GM19025 (cell line): ENCODE measurements around the gene MB21D2.

Source experiments
- ATAC-seq: cut with Tn5 transposase; IDR thresholded peaks from one replicate; pipeline ENCODE4 v1.9.1; 2021; ENCODE audit warnings: mild to moderate bottlenecking, low read depth, moderate library complexity; ENCODE audit not compliant: unreplicated experiment

MB21D2 gene

GRCh38 chr3:192863091-192863420 lies 54.6 kb downstream of the MB21D2 start:
- no peak for ATAC-seq

DNA sequence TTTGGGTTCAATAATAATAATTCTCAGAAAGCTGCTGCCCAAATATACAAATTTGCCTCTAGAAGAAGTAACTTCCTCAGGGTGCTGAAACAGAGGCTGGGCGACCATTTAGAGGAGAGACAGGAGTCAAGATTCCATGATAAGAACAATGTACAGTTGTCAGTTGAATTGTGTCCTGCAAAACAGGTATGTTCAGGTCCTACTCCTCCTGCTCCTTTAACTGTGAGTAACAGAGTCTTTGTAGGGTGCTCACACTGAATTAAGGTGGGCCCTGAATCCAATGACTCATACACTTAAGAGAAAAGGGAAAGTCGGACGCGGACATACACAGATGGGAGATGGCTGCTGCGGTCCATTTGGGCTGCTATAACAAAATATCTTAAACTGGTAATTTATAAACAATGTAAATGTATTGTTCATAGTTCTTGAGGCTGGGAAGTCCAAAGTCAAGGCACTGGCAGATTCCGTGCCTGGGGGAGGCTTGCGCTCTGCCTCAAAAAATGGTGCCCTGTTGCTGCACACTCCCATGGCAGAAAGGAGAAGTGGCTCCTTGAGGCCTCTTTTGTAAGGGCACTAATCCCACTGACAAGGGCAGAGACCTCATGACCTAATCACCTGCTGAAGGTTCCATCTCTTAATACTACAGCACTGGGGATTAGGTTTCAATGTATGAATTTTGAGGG lies 55.1 kb downstream of the MB21D2 start:
- no peak for ATAC-seq

DNA sequence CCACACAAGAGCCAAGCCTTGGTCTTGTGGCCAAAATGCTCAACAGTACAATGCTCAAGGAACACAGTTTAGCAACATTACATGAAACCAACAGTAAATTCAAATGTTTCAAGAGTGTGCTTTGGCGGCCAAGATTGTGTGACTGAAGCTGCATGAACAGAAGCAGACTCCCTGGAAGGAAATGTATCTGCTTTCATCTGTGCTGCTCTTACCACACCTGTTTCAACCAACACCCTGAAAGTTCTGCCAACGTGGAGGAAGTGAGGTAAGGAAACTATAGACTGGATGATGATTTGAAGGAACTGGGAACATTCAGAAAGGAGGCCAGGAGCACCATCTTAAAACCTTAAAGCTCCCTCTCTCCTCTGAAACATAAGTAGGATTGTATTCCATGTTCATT lies 55.7 kb downstream of the MB21D2 start:
- peak; percentile 37 for ATAC-seq

- no peak for ATAC-seq
These were observed 57.2 kb downstream of the MB21D2 start for GRCh38 chr3:192860454-192860853.

DNA sequence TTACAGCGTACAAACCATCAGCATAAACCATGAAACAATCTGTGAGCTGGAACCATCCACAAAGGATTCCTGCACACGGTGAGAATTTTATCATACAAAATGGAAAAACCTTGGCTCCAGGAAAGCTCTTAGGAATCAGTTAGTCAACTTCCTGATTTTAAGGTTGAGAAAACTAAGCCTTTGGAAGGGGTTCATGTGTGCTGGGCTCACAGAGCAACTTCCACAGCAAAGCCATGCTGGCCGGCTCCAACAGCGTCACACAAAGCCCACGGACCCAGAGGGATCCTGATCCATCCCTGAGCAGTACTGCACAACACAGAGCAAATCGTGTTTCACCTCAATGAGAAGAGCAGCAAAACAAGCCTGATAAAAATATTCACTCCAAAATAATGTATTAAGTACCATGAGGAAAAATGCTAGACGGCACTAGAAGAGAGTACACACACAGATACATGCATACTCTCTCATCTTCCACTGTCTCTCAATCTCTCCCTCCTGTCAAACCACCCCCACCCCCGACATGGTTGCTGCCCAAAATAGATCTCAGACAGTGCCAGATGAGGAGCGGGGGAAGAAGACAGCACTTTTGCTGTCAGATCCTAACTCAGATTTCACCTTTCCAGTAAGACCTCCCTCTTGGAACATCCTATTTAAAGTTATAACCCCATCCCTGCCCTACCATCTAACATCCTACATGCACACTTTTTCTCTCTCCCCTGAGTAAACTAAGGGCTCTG lies 58.6 kb downstream of the MB21D2 start:
- ATAC-seq, result no peak

DNA sequence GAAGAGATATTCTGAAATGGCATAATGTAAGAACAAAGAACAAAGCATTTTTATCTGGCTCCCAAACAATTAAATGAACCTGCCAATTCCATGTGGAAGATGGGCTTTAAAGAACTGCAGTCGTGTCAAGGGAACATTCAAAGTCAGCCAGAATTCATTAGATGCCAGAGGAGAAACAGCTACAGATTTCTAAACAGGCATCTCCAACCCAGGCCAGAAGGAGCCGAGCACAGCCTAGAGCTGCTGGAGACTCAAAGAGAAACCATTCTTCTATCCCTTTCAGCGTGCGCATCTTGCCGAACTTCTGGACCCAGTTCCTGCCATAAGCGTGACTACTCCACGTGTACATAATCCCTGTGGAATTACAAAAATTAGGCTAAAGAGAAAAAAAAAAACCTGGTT lies 60.4 kb downstream of the MB21D2 start:
- no peak for ATAC-seq

DNA sequence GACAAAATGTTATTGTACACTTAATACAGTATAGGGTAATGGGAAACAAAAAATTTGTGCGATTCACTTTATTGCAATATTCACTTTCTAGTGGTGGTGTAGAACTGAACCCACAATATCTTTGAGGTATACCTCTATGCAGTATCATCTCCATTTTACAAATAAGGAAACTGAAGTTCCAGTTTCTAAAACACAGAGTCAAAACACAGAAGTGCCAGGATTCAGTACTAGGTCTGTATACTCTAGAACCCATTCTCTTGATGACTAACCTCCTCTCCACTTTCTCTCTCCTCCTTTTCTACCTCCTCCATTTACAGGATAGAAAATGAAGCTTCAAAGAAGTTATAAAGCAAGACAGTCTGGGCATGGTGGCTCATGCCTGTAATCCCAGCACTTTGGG lies 62.2 kb downstream of the MB21D2 start:
- ATAC-seq, result no peak

DNA sequence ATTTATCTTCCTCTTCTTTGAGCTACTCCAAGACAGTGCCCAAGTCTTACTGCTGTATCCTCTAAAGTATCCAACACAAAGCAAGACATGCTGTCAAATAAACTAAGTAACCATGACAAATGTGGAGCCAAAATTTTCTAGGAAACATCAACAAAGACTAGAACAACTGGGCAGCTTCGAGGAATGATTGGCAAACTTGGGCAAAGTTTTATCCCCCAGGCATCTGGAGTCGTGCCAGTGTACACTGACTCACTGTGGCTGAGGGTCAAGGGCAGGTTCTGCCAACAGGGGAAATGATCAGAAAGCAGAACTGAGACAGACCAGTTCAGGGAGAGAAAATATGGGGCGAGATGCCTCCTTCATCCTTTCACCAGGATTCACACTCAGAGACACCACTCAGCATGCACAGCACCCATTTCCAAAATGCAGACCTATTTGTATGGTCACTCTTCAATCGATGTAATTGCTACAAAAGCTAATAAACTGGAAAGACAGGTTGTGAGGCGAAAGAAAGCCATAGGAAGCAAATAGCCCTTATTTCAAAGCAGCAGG lies 65.8 kb downstream of the MB21D2 start:
- peak; percentile 34 for ATAC-seq

GRCh38 chr3:192850451-192850981 lies 67.1 kb downstream of the MB21D2 start:
- peak; percentile 61 for ATAC-seq

GRCh38 chr3:192849821-192850220 lies 67.8 kb downstream of the MB21D2 start:
- peak; percentile 2 for ATAC-seq

- no peak for ATAC-seq
These were observed 69.1 kb downstream of the MB21D2 start for GRCh38 chr3:192848371-192849233.

- no peak for ATAC-seq
These were observed 69.7 kb downstream of the MB21D2 start for GRCh38 chr3:192847941-192848340.

GRCh38 chr3:192845526-192845855 lies 72.2 kb downstream of the MB21D2 start:
- ATAC-seq, result no peak

DNA sequence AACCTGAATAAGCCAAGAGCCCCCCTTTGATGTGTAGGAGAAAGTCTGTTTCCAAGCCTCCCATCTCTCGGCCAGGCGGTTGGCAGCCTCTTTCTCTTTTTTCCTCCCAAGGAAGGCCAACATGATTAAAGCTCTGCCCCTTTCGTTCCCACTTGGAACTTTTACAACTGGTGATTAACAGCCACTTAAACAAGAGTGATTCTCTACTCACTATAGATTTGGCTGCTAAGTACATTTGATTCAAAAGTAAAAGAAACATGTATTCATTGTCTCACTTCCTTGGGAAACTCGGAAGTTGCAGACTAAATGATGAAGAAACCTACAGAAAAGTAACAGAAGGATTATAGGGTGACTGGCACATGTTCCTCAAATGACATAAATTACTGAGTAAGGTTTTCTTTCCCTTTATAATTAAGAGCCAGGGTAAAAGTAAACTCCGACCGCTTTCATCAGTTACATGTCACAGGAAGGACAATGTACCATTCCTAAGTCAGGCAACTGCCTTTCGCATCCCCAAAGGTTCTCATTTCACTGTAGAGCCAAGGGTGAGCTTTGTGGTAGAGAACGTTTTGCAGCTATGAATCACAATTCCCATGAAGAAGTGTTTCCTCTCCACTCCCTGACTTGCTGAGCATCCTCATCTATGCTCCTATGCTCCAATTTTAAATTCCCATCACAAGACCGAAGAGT lies 72.7 kb downstream of the MB21D2 start:
- ATAC-seq, result no peak

DNA sequence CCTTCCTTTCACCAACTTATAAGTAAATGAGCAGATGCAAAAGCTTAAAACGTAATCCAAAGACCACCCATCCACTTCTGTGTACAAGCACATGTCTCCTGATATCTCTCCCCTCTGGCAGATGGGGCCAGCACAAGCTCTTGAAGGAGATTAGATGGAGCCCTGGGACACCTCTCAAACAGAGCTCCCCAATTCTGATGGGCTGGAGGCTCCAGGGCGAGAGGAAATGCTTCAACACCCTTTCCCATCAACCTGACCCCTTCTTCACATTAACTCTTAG lies 73.2 kb downstream of the MB21D2 start:
- no peak for ATAC-seq

DNA sequence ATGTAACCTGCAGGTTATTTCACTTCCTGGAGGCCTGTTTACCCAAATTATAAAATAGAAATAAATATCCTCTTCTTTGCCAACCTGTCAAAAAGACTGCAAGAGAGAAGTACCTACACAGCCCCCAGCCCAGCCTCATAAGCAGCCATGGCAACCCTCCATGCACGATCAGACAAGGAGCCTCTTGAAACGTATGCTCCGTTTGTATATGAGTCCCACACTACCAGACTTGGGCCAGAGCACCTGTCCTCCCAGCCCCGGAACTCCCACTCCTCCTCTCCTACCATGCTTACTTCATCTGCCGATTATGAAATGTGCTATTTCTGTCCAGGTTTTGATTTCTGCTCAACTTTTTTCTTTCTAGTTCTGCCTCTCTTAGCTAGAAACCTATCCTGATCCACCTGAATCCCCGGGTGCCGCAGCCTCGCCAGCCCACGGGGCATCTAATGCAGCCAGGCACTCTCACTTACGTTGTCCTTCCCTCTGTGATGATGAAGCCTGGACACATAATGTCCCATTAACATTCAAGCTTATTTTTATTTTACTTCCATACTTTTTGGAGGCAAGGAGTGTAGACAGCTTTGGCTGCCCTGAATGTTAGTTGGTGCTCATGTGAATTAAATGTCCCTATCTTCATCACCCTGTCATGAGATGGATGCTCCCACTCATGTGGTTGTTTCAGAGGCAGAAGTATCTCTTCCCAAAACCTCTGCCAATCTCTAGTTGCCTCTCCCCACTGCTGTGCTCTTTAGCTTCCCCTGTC lies 73.8 kb downstream of the MB21D2 start:
- ATAC-seq, result no peak

DNA sequence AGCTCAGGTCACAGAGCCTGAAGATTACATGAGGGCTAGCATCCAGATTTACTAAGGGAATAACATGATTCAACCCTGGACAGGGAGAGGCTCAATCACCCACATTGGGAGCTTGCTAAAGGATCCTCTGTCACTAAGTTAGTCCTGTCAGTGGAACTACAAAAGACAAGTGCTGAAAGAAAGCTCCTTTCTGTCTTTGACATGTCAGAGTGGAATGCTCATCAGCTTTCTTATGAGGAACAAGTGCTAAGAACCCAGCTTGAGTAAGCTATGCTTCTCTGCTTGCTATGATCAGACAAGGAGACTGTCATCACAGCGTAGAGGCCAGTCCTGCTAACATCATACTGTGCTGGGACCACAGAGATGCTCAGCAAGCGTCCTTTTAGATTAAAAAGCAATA lies 74.5 kb downstream of the MB21D2 start:
- no peak for ATAC-seq

GRCh38 chr3:192842711-192843110 lies 74.9 kb downstream of the MB21D2 start:
- no peak for ATAC-seq

DNA sequence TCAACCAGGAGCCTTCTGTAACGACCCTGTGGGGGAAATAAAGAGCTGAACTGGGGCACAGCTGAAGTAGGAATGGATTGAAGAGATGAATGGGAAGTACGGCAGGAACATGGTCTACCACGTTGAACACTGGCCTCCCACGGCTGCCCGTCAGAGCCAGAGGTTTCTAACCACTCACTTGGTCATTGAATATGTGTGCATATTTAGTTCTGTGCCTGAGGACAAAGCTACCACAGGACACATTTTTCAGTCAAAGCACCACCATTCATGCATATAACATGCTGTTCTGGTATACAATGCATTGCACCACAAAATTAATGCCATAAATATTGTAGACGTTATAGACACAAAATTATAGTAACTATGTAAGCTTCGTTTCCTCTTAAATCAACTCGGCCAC lies 75.5 kb downstream of the MB21D2 start:
- ATAC-seq, result no peak

DNA sequence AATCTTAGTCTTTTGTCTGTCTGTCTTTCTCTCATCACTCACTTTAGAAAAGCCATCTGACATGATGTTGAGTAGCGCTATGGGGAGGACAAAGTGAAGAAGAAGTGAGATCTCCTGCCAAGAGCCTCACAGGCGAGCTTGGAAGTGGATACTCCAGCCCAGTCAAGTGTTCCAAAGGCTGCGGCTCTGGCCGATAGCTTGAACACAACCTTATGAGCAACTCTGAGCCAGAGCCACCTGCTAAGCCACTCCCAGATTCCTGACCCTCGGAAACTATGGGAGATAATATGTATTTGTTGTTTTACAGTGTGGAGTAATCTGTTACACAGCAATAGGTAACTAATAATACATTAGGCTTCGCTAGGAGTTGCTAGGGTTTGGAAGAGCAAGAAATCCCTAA lies 76.2 kb downstream of the MB21D2 start:
- ATAC-seq, result no peak
